ENCODE measurements around the gene EP400. TPM values are rescaled to one million over a fixed set of nuclear protein-coding genes. Genes with fewer than 3 reads are reported as not detected.
A peak's percentile ranks its signal among the peaks of the same experiment; 100 is the strongest.

EP400 gene
- total and polyA plus RNA-seq, 2 of the 4 experiments (the other 2 are of a cell fraction): 4.3 to 11.4 TPM

GRCh38 chr12:132077322-132078100 is 127.8 kb downstream of the EP400 start:
- no peak; the same call in 1 of the 2 replicates for ATAC-seq (ENCODE audit: low read depth)
- Histone ChIP-seq H2BK15ac (ENCODE audit: low read depth, low read length) (no peak overlapping the region), H3K9ac (ENCODE audit: low read depth, low read length) (no peak overlapping the region), H2AK9ac (replicated peaks; ENCODE audit: low read depth, low read length, poor library complexity) (no peak overlapping the region), H3K4me2 (ENCODE audit: low read depth, low read length) (0 out of 2 replicates have a peak overlapping the region, but pooled peaks have one; percentile 16), H2AFZ (replicated peaks; ENCODE audit: low read length, poor library complexity) (no peak overlapping the region), H3K4me1 (ENCODE audit: control insufficient read depth, insufficient read depth, low read length) (peaks cover 7% of the 10 kb centered on the region), H3K27me3 (ENCODE audit: control insufficient read depth, insufficient read depth, low read length) (no peaks in the 10 kb centered on the region), H3K4me3 (ENCODE audit: insufficient read depth, low read depth, low read length) (no peak overlapping the region), H3K14ac (replicated peaks; ENCODE audit: low read depth, low read length) (no peak overlapping the region), H3K4ac (ENCODE audit: low read depth, low read length) (no peak overlapping the region), H2BK20ac (ENCODE audit: low read depth, low read length) (no peak overlapping the region), H3K56ac (ENCODE audit: extremely low read depth, insufficient read depth, low read length) (no peak overlapping the region), H3K79me1 (ENCODE audit: low read depth in 1 of 2, low read length in 2 of 2) (peaks cover 0 to 7% of the 10 kb centered on the region in 2 experiments; a peak in 1 of 4 replicates), H3K9me1 (ENCODE audit: insufficient read depth, low read length) (peaks cover 4% of the 10 kb centered on the region; the same call in 1 of the 2 replicates), H4K8ac (ENCODE audit: low read depth in 2 of 2, low read length in 2 of 2) (no peak overlapping the region), H3K27ac (ENCODE audit: insufficient read depth, low read length) (no peak overlapping the region), H4K20me1 (ENCODE audit: insufficient read depth, low read length) (peaks cover 4% of the 10 kb centered on the region; the same call in 1 of the 2 replicates), H2BK120ac (ENCODE audit: low read depth, low read length) (no peak overlapping the region), H3K36me3 (ENCODE audit: control insufficient read depth, insufficient read depth, low read length) (peaks cover 36% of the 10 kb centered on the region), H3K9me3 (ENCODE audit: control insufficient read depth, insufficient read depth, low read length) (no peaks in the 10 kb centered on the region), H2AK5ac (ENCODE audit: low read depth, low read length) (no peak overlapping the region), H3K18ac (ENCODE audit: low read depth, low read length) (no peak overlapping the region), H3K23ac (ENCODE audit: low read depth, low read length) (no peak overlapping the region), H2BK5ac (ENCODE audit: low read depth, low read length, poor library complexity, severe bottlenecking) (no peak overlapping the region), H4K91ac (ENCODE audit: insufficient read depth, low read depth, low read length) (no peak overlapping the region), H4K5ac (ENCODE audit: low read depth, low read length) (no peak overlapping the region)
- POLR2A ChIA-PET (ENCODE audit: unreplicated experiment): no interaction called here
- in situ Hi-C loops (cut with MboI; ENCODE audit: low sequenced_read_pairs): no loop called here
- no peak for DNase-seq
- CTCF ChIA-PET: no interaction called here
- dilution Hi-C loops (cut with HindIII; ENCODE audit: low sequenced_read_pairs, unreplicated experiment): no loop called here
- intact Hi-C loops (cut with micrococcal nuclease): no loop called here
- no TSS peak for BruUV-seq (replicated peaks)
- WGBS, 2 experiments (ENCODE audit: extremely low coverage in 2 of 2, insufficient read length in 1 of 2): 94% methylated on average over 13 of the region's 29 CpGs; no CpG with 5 or more reads in 1 of the 2 experiments
- no peak for TF ChIP-seq CTCF (conservative IDR thresholded peaks at IDR 0.05; ENCODE audit: low read depth, low read length)
